ENCODE results near the gene SLC11A2.

The SLC11A2 gene

DNA sequence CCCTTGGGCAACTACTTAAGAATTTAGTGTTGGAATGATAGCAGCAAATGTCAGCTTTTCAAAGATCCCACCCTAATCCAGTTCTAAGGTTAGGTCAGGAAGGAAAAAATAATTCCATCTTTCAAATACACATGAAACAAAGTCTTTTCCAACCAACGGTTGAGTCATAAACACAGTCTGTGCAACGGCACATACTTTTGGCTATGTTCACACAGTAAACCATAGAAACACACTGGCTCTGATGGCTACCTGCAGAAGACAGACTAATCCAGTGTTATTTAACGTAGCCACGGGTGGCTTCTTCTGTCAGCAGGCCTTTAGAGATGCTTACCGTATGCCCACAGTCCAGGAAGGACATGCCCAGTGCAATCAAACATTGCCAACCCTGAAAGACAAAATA lies 38.1 kb downstream of the SLC11A2 start:
- H3K4me1 ChIP-seq (ENCODE audit: control insufficient read depth, low read depth, low read length) = no peaks in the 10 kb centered on the region
- no peak overlapping the region for H3K27ac ChIP-seq (ENCODE audit: low read length)
- no peaks in the 10 kb centered on the region for H3K9me3 ChIP-seq (ENCODE audit: control insufficient read depth, low read depth, low read length)
- peaks cover 50% of the 10 kb centered on the region for H3K36me3 ChIP-seq (ENCODE audit: control insufficient read depth, low read depth, low read length)
- no peaks in the 10 kb centered on the region for H3K27me3 ChIP-seq (ENCODE audit: control insufficient read depth, insufficient read depth, low read length)
- H3K9ac ChIP-seq (ENCODE audit: low read length) = no peak overlapping the region
- no peak overlapping the region for H3K4me3 ChIP-seq (ENCODE audit: low read length)

DNA sequence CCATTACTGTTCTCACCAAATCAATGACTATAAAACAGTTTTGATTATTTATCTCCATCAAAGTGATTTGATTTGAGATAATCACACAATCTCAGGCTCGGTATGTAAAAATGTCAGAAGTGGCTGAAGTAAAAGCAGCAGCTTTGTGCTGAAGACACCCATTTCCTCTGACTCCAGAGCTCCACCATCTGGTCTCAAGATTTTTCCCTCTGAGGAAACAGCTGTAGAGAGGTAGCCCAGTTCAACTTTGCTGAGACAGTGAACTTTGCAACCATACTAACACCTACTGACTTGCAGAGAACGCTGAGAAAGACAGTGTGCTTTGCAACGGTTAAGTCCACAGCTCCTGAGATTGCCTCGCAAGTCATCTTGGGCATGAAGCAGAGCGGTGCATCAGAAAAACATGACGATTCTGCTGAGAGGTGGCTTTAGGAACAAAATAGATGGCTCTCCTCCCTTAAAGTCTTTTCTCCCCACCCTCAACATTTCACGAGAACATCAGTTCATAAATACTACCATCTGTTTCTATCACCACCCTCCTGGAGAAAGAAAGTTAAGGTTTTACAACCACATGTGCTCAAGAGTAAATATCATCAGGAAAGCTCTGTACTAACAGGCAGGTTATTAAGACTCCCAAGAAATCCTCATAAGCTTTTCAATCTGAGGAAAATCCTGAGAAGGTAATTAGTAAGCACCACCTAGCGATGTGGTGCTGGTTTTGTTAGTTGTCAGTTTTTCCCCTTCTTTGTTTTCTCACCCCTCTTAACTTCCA lies 39.0 kb downstream of the SLC11A2 start:
- Histone ChIP-seq H3K36me3 (ENCODE audit: control insufficient read depth, low read depth, low read length) (peaks cover 44% of the 10 kb centered on the region), H3K27ac (ENCODE audit: low read length) (no peak overlapping the region), H3K9ac (ENCODE audit: low read length) (no peak overlapping the region)

DNA sequence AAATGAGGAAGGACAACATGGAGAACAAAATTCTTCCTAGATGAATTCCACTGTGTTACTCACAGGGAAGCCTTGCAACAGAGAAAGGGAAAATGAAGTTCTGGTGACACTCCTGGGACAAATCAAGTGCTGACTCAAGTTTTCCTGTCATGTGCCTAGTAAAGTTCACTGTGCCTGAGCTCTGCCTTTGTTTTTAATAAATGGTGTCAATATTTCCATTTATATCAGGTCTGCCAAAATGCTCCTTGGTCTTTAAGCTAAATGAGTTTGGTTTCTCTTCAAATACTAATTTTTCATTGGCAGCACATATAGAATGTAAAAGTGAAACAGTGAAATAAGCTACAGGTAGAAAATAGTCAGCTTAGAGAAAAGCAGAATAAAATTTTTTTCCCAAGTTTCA lies 40.9 kb downstream of the SLC11A2 start:
- no peak overlapping the region for H3K9ac ChIP-seq (ENCODE audit: low read length)
- no peaks in the 10 kb centered on the region for H3K4me1 ChIP-seq (ENCODE audit: control insufficient read depth, low read depth, low read length)
- H3K4me3 ChIP-seq (ENCODE audit: low read length) = no peak overlapping the region
- peak overlapping the region; percentile 25 for H3K27ac ChIP-seq (ENCODE audit: low read length)
- no peaks in the 10 kb centered on the region for H3K9me3 ChIP-seq (ENCODE audit: control insufficient read depth, low read depth, low read length)
- peaks cover 26% of the 10 kb centered on the region for H3K36me3 ChIP-seq (ENCODE audit: control insufficient read depth, low read depth, low read length)
- no peaks in the 10 kb centered on the region for H3K27me3 ChIP-seq (ENCODE audit: control insufficient read depth, insufficient read depth, low read length)

More for the DNA sequence above, 39.0 kb downstream of the SLC11A2 start:
- H3K4me3 ChIP-seq (ENCODE audit: low read length) = no peak overlapping the region
- H3K27me3 ChIP-seq (ENCODE audit: control insufficient read depth, insufficient read depth, low read length) = no peaks in the 10 kb centered on the region
- H3K4me1 ChIP-seq (ENCODE audit: control insufficient read depth, low read depth, low read length) = no peaks in the 10 kb centered on the region
- no peaks in the 10 kb centered on the region for H3K9me3 ChIP-seq (ENCODE audit: control insufficient read depth, low read depth, low read length)

DNA sequence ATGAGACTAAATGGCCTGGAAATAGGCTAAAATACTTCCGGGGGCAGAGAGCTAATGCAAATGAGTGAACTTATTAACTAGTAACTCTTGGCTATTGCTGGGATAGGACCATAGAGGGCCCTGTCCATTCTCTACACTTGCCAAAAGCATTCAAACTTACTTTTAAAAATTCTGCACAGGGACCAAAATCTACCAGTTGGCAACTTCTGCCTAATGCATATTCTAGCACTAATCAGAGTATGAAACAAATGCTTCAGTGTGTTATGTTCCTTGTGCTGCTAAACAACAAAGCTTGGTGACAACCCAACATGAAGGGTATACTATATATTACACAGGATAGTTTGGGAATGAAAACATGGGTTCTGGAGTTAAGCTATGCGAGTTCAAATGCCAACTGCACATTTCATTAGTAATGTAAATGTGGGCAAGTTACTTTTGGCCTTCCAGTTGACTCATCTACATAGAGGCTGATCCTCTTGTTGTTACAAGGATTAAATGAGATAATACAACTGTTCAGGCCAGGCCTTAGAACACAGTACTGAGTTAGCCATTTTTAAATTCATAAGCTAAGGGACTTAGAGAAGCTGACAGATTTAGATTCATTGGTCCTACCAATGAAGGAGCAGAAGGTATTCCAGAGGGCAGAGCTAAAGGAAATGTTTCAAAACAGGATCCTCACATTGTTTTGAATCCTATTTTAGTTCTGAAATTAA lies 41.4 kb downstream of the SLC11A2 start:
- Histone ChIP-seq H3K4me3 (ENCODE audit: low read length) (no peak overlapping the region), H3K9ac (ENCODE audit: low read length) (no peak overlapping the region), H3K9me3 (ENCODE audit: control insufficient read depth, low read depth, low read length) (no peaks in the 10 kb centered on the region), H3K4me1 (ENCODE audit: control insufficient read depth, low read depth, low read length) (no peaks in the 10 kb centered on the region), H3K36me3 (ENCODE audit: control insufficient read depth, low read depth, low read length) (peaks cover 22% of the 10 kb centered on the region), H3K27ac (ENCODE audit: low read length) (peak overlapping the region; percentile 25), H3K27me3 (ENCODE audit: control insufficient read depth, insufficient read depth, low read length) (no peaks in the 10 kb centered on the region)

DNA sequence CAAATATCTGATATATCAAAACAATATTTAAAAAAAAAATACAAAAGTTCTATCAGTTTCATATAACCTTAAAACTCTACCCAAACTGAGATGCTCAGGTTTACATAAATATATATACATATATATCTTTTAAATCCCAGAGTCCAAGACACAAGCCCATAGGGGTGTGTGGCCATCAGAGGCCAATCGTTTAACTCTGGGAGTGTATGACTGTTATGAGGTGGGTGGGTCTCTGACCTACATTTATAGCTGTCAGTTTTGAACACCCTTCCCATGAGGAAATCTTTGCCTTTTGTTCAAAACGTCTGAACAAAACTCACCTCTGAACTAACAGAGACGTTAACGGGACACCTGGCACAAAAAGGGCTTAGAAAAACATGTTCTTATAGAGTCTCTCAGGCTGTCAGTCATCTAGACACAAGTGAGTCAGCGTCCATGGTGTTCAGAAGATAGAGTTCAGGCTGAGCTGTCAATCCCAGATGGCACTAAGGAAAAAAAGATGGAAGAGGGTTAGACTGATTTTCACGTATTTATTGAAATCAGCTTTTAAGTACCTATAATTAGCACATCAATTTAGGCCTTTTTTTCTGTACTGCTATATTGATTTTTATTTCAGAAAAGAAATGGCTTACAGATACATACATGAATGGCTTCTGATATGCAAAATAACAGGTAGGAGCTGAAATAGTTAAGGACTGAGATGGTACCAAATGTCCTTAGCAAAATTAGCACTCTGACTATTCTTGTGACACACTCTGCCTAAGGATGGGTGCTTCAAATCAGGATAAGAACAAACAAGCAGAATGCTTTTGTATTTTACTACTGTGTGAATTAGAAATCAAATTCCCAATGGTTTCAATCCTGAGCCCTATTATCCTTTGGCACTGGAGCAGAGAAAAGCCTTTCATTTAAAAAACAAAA lies 44.6 kb downstream of the SLC11A2 start:
- Histone ChIP-seq H3K27ac (ENCODE audit: low read length) (no peak overlapping the region), H3K9ac (ENCODE audit: low read length) (no peak overlapping the region), H3K27me3 (ENCODE audit: control insufficient read depth, insufficient read depth, low read length) (no peaks in the 10 kb centered on the region), H3K36me3 (ENCODE audit: control insufficient read depth, low read depth, low read length) (peaks cover 4% of the 10 kb centered on the region), H3K4me3 (ENCODE audit: low read length) (no peak overlapping the region), H3K9me3 (ENCODE audit: control insufficient read depth, low read depth, low read length) (no peaks in the 10 kb centered on the region), H3K4me1 (ENCODE audit: control insufficient read depth, low read depth, low read length) (no peaks in the 10 kb centered on the region)

DNA sequence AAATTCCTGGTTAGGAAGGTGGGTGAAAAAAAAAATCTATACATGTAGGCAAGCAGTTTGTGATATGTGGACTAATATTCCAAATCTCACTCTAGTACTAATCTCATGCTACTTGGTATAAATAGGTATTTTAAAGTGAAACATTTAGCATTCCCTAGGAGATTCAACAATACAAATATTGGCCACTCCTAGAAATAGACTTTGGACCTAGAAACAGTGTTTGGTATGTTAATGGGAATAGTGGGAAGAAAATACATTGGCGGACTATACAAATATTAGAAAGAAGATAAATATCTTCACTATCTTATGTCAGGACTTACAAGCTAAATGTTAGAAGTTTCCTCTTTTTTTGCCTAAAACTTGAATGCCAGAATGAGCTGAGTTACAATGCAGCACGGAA lies 45.6 kb downstream of the SLC11A2 start:
- no peak overlapping the region for H3K9ac ChIP-seq (ENCODE audit: low read length)
- H3K9me3 ChIP-seq (ENCODE audit: control insufficient read depth, low read depth, low read length) = no peaks in the 10 kb centered on the region
- H3K4me3 ChIP-seq (ENCODE audit: low read length) = no peak overlapping the region
- no peak overlapping the region for H3K27ac ChIP-seq (ENCODE audit: low read length)
- no peaks in the 10 kb centered on the region for H3K27me3 ChIP-seq (ENCODE audit: control insufficient read depth, insufficient read depth, low read length)
- no peaks in the 10 kb centered on the region for H3K36me3 ChIP-seq (ENCODE audit: control insufficient read depth, low read depth, low read length)
- no peaks in the 10 kb centered on the region for H3K4me1 ChIP-seq (ENCODE audit: control insufficient read depth, low read depth, low read length)

DNA sequence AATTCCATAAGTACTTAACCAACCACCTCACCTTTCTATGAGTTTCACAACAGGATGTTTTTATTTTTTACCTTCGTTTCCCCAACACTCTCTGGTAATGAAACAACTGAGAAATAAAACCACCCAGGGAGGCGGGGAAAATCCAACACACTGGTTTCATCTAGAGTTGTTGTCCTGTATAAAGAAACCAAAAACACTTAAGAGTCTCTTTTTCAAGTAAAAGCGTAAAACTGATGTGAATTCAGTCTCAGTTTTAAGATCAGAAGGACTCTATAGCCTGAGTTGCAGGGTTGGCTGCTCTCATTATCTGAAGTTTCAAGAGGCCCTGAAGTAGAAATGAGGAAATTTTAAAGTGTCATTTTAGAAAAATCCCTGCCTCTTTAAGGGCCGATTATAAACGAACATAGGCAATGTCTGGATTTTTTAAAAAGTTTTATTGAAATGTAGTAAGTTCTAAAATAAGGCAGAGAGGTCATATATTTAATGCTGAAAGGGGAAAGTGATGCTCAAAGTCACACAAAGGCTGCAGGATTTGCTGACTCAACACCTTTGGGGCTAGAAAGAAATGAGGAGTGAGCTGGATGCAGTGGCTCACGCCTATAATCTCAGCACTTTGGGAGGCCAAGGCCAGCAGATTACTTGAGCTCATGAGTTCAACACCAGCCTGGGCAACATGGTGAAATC lies 46.7 kb downstream of the SLC11A2 start:
- Histone ChIP-seq H3K4me3 (ENCODE audit: low read length) (no peak overlapping the region), H3K9ac (ENCODE audit: low read length) (no peak overlapping the region), H3K4me1 (ENCODE audit: control insufficient read depth, low read depth, low read length) (no peaks in the 10 kb centered on the region), H3K9me3 (ENCODE audit: control insufficient read depth, low read depth, low read length) (no peaks in the 10 kb centered on the region), H3K36me3 (ENCODE audit: control insufficient read depth, low read depth, low read length) (no peaks in the 10 kb centered on the region), H3K27me3 (ENCODE audit: control insufficient read depth, insufficient read depth, low read length) (no peaks in the 10 kb centered on the region), H3K27ac (ENCODE audit: low read length) (no peak overlapping the region)

DNA sequence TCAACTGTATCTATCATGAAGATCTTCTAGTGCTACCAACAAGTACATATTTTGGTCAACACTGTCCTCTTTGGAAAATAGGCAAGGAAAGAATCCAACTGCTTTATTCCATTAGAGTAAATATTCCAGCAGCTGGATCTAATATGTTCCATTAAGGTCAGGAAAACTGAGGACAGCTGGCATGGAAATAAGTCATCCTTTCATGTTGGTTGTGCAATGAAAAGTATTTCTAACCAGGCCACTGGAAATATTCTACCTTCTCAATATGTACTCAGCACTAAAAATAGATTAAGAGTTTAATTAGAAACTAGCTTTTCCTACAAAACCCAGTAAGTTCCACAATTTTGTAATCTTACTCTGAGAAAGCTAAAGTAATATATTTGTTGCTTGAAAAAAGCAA lies 54.2 kb downstream of the SLC11A2 start:
- Histone ChIP-seq H3K27me3 (ENCODE audit: control insufficient read depth, insufficient read depth, low read length) (no peaks in the 10 kb centered on the region), H3K27ac (ENCODE audit: low read length) (no peak overlapping the region), H3K9ac (ENCODE audit: low read length) (no peak overlapping the region), H3K9me3 (ENCODE audit: control insufficient read depth, low read depth, low read length) (peaks cover 8% of the 10 kb centered on the region), H3K36me3 (ENCODE audit: control insufficient read depth, low read depth, low read length) (peaks cover 7% of the 10 kb centered on the region), H3K4me1 (ENCODE audit: control insufficient read depth, low read depth, low read length) (no peaks in the 10 kb centered on the region), H3K4me3 (ENCODE audit: low read length) (no peak overlapping the region)

DNA sequence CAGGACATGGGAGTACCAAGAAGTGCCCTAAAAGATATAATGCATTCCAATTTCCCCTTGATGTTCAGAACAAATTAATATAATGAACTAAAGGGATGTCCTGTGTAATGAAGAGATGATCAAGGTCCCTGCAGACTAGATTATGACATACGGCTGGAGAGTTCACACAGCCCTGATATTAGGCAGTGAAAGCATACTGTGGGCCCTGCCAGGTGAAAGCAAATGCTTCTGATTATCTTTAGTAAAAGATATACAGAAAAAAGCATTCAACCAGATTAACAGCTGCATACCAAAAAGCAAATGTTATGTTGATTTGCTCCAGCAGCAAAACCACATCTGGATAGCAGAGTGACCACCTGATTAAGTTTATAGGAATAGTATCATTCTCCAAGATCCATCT lies 61.8 kb downstream of the SLC11A2 start:
- Histone ChIP-seq H3K27me3 (ENCODE audit: control insufficient read depth, insufficient read depth, low read length) (no peaks in the 10 kb centered on the region), H3K27ac (ENCODE audit: low read length) (no peak overlapping the region), H3K36me3 (ENCODE audit: control insufficient read depth, low read depth, low read length) (no peaks in the 10 kb centered on the region), H3K9ac (ENCODE audit: low read length) (no peak overlapping the region), H3K9me3 (ENCODE audit: control insufficient read depth, low read depth, low read length) (no peaks in the 10 kb centered on the region), H3K4me3 (ENCODE audit: low read length) (no peak overlapping the region), H3K4me1 (ENCODE audit: control insufficient read depth, low read depth, low read length) (no peaks in the 10 kb centered on the region)

DNA sequence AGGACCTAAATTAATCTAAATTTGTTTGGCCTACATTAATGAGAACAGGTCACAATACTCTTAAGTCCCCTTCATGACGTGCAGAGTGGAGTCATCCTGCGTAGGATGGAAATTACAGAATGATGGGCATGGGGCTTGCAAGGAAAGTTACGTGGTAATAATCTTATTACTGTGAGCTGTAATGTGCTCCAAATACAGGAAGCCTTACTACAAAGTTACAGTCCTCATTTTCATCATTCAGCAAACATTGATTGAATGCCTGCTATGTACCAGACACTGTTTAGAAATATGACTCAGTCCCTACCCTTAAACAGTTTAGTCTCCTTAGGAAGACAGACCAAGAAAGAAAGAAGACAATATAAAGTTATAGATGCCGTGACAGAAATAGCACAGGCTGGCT lies 64.5 kb downstream of the SLC11A2 start:
- Histone ChIP-seq H3K4me3 (ENCODE audit: low read length) (no peak overlapping the region), H3K27me3 (ENCODE audit: control insufficient read depth, insufficient read depth, low read length) (no peaks in the 10 kb centered on the region), H3K9ac (ENCODE audit: low read length) (no peak overlapping the region), H3K36me3 (ENCODE audit: control insufficient read depth, low read depth, low read length) (no peaks in the 10 kb centered on the region), H3K27ac (ENCODE audit: low read length) (no peak overlapping the region), H3K9me3 (ENCODE audit: control insufficient read depth, low read depth, low read length) (no peaks in the 10 kb centered on the region), H3K4me1 (ENCODE audit: control insufficient read depth, low read depth, low read length) (no peaks in the 10 kb centered on the region)

DNA sequence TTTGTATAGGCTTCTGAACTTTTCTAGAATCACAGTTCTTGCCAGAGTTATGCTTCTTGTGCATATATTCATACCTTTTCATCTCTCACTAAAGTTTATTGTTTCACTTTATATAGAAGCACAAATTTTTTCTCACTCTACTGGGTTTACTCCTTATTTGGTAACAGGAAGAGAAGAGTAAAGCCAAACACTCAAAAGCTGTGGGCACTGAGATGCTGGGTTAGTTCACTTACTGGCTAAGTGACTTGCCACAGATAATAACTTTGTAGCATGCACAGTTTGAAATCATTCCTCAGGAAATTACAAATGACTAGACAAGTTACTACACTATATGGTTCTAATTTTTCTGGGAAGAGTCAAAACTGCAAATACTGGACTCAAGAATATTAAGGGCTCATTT lies 66.1 kb downstream of the SLC11A2 start:
- Histone ChIP-seq H3K36me3 (ENCODE audit: control insufficient read depth, low read depth, low read length) (no peaks in the 10 kb centered on the region), H3K4me3 (ENCODE audit: low read length) (no peak overlapping the region), H3K27me3 (ENCODE audit: control insufficient read depth, insufficient read depth, low read length) (no peaks in the 10 kb centered on the region), H3K9me3 (ENCODE audit: control insufficient read depth, low read depth, low read length) (no peaks in the 10 kb centered on the region), H3K27ac (ENCODE audit: low read length) (no peak overlapping the region), H3K9ac (ENCODE audit: low read length) (no peak overlapping the region), H3K4me1 (ENCODE audit: control insufficient read depth, low read depth, low read length) (no peaks in the 10 kb centered on the region)
